Fibroblast of skin of right quadriceps (primary cell): ENCODE measurements around the gene TECPR2.

ENCODE experiments used
- DNase-seq: peaks from one replicate; pipeline ENCODE4 v3.0.0-alpha.2; 2013

Gene TECPR2

DNA sequence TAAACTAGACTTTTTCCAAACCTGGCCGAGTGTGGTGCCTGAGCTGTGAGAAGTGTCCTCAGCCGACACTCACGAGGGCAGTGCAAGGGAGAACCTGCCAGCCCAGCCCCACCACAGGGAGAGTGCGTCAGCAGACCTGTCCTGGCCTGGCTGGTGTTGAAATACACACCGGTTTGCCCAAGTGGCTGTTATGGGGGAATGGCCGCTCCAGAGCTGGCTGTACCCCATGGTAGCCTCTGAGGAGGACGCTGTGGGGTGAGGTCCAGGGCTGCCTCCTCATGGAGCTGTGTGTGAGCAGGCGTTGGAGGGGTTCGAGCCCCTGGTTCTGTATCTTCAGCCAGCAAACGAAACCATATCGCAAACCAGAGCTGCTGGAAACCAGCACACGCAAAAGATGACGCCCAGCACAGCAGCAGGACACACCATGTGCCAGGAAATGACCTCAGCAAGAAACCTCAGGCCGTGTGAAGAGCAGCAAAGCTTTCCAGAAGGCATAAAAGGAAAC is 137.5 kb downstream of the TECPR2 start:
- peak; percentile 76 for DNase-seq

DNA sequence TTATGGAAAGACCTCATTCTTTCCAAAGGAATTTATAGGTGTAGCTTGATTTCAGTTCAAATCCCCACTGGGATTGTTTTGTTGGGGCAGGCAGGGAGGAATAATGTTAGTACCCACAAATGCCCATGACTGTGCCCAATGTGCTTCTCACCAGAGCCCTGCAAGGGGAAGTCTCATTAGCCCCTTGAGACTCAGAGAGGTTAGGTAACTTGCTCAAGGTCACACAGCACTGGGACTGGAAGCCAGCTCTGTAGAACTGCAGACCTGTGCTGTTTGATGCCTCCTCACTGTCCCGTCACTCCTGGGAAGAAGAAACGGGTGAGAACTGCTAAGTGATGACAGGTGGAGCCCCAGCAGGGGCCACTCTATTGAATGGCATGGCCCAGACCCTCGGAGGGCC is 138.0 kb downstream of the TECPR2 start:
- DNase-seq: no peak

GRCh38 chr14:102501751-102502315 is 139.1 kb downstream of the TECPR2 start:
- DNase-seq: no peak

- DNase-seq: no peak
Measured at GRCh38 chr14:102502571-102502970, 139.8 kb downstream of the TECPR2 start.

GRCh38 chr14:102503641-102504327 is 141.0 kb downstream of the TECPR2 start:
- DNase-seq: no peak

DNA sequence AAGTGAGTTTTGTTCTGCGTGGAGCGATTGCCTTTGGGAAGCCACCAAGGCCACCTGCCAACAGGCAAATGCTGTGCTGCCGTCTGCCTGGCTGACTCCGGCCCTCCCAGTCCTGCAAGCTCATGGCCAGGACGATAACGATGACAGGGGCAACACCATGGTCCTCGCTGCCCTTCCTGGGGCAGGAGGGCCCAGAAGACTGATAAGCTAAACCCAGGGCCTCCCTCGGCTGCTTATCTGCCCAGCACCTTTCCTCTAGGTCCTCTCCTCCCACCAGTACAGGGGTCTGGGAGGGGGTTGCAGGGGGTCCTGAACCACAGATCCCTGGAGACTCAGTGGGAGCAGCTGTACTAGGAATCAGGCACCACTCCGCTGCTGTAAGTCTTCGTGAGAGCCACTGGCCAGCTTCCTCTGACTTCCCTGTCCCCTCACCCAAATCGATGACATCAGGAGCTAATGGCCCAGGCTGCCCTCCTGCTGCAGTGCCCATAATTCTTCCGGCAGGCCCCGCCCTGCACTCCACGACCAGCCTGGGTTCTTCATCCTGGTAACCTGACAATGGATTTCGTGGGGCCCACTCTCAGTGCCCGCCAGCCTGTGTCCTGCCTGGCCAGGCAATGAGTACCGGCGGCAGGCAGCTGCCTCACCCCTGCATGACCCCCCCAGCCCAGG is 141.7 kb downstream of the TECPR2 start:
- DNase-seq: no peak

- DNase-seq: no peak
Measured at GRCh38 chr14:102505000-102505619, 142.4 kb downstream of the TECPR2 start.

GRCh38 chr14:102505775-102506625 is 143.3 kb downstream of the TECPR2 start:
- DNase-seq: no peak

DNA sequence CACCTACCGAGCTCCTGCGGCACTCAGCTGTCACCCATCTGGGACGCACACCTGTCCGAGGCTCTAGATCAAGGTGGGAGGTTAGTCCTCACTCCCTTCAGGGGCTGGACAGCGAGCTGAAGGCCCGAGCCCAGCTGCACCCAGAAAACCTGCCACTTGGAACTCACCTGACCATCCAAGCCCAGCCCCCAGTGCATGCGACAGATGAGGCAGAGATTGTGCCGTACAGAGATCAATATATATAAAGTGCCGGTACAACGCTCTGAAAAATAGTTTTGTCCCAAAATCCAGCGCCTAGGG is 143.8 kb downstream of the TECPR2 start:
- DNase-seq: no peak

- peak; percentile 20 for DNase-seq
Measured at GRCh38 chr14:102507081-102507856, 144.5 kb downstream of the TECPR2 start.

DNA sequence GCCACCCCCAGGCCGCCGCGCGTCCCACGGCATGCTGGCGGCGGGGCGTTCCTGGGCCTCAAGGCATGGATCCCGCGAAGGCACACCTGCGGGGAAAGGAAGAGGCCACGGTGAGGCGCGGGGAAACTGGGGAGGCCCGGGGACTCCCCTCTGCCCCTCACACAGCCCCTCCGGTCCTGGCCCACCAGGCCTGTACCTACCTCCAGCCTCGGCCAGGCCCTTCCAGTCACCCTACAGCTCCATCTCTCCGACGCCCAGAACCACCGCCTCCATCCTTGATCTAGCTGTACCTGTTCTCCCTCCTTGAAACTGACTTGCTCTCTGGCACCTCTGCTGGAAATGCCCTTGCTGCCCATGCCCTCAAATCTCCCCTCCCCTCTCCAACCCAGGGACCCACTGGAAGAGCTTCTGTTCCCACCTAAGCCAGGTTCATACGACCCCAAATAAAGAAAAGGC is 145.1 kb downstream of the TECPR2 start:
- no peak for DNase-seq

- DNase-seq: no peak
Measured at GRCh38 chr14:102508410-102508773, 145.7 kb downstream of the TECPR2 start.

- no peak for DNase-seq
Measured at GRCh38 chr14:102508774-102509745, 146.3 kb downstream of the TECPR2 start.

GRCh38 chr14:102509746-102510615 is 147.2 kb downstream of the TECPR2 start, which contains the start of gene ANKRD9:
Gene ANKRD9 (minus strand): TSS chr14:102509776. CDS start chr14:102507889, 1,887 bp downstream.
- peak; percentile 95 for DNase-seq

GRCh38 chr14:102510616-102511520 is 148.1 kb downstream of the TECPR2 start:
- DNase-seq: no peak

GRCh38 chr14:102511538-102511937 is 148.8 kb downstream of the TECPR2 start:
- DNase-seq: no peak

DNA sequence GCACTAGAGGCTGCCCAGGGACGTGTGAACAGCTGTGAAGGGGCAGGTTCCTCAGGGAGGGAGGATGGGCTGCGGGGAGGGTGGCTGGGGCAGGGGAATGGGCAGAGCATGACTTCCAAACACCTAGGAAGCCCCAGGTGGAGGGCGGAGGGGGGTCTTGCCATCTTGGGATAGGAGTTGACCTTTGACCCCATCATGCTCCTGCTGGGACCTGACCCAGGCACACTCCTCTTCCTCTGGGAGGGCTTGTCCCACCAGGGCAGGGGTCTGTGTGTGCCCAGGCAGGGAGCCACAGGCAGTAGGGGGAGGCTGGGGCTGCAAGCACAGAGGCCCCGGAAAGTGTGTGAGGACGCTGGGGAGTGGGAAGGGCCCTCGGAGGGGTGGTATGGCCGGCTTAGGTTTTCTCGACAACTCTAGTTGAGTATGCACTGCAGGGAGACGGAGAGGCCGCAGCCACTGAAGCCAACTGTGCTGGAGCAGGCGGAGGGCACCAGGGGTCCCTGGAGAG is 150.1 kb downstream of the TECPR2 start:
- DNase-seq: no peak
